ENCODE measurements around the gene ST3GAL4. TPM values are rescaled to one million over a fixed set of nuclear protein-coding genes. Genes with fewer than 3 reads are reported as not detected.
"Not testable (repeated sequence)": the region's sequence is repeated elsewhere in the genome, so short reads cannot be mapped to it uniquely, and the experiment has no call there.

The ST3GAL4 gene
- total RNA-seq, 1 donor from 2014 or later: 61.4 TPM

DNA sequence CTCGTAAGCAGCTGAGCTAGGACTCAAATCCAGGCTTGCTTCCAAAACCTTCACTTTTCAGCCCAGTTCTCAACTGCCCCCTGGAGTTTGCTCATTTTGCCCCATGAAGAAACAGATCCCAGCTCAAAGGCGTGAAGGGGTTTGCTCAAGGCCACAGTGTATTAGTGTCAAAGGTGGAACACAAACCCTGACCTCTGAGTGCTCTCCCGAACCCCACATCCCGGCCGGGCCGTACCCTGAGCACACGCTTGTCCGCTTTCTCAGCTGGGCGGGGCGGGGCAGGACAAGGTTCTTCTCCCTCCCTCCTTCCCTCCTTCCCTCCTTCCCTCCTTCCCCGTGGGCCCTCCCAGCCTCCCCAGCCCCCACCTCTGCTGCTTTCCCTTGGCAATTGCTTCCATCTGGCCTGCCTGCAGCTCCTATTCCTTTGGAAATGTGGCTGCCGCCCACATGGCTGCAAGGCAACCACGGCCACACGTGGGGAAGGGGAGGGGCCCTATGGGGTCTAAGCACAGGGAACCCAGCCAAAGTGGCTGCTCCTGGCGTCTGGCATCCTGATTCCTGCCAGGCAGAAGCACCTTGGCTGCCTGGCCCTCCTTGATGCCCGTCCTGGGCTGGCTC lies 4.1 kb downstream of the ST3GAL4 start:
- Histone ChIP-seq H3K9me3 (no peaks in the 10 kb centered on the region), H3K4me1 (peaks cover 16 to 33% of the 10 kb centered on the region in 2 donors), H3K4me3 (peak overlapping the region in 1 of 2 donors; percentile 13), H3K27ac (peak overlapping the region; percentile 10 to 18), H3K36me3 (no peaks in the 10 kb centered on the region), H3K27me3 (no peaks in the 10 kb centered on the region)
- no peak for DNase-seq (ENCODE audit: low spot score in 2 of 2)
- intact Hi-C loops (cut with DNase I): loop anchor here (5.0 to 10.0 kb wide), 3 partner anchors 92 to 245 kb away; partner anchors contain the start of genes FAM118B, FOXRED1, RPUSD4 and SRPRA
- TF ChIP-seq, protein P1, sequence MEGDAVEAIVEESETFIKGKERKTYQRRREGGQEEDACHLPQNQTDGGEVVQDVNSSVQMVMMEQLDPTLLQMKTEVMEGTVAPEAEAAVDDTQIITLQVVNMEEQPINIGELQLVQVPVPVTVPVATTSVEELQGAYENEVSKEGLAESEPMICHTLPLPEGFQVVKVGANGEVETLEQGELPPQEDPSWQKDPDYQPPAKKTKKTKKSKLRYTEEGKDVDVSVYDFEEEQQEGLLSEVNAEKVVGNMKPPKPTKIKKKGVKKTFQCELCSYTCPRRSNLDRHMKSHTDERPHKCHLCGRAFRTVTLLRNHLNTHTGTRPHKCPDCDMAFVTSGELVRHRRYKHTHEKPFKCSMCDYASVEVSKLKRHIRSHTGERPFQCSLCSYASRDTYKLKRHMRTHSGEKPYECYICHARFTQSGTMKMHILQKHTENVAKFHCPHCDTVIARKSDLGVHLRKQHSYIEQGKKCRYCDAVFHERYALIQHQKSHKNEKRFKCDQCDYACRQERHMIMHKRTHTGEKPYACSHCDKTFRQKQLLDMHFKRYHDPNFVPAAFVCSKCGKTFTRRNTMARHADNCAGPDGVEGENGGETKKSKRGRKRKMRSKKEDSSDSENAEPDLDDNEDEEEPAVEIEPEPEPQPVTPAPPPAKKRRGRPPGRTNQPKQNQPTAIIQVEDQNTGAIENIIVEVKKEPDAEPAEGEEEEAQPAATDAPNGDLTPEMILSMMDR (IDR thresholded peaks at IDR 0.05): peak in 1 of 3 experiments; percentile 7

DNA sequence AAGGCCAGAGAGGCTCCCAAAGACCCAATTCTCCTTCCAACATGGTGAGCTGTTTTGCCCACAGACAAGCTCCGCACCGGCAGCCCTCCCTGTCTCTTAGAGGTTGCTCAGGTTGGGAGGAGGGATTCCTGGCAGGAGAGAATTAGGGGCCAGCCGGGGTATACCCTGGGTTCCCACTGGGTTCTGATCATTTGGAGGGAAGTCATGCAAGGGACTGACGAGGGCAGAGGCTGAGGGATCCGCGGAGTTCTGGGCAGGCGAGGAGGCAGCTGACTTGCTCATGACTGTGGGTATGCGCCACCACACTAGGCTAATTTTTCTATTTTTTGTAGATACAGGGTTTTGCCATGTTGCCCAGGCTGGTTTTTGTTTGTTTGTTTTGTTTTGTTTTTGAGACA lies 4.6 kb downstream of the ST3GAL4 start:
- no peak for DNase-seq (ENCODE audit: low spot score in 2 of 2)
- TF ChIP-seq, protein P1 (IDR thresholded peaks at IDR 0.05): no peak

DNA sequence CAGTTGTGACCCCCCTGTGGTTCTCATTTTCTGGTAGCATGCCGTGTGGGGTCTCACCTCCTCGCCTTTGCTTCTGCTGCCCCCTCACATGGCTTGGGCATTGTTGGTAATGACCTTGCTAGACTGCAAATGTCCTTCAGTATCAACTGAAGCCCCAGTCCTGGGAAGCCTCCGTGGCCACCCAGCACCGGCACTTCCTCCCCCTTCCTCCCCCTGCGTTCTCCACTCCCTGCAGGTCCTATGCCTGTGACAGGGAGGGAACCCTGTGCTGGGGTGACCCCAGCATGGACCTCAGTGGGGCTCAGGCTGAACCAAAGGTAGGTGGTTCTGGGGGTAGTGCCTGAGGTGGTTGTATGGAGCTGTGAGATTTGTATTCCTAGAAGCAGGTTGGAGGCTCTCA lies 5.9 kb downstream of the ST3GAL4 start:
- Histone ChIP-seq H3K36me3 (no peaks in the 10 kb centered on the region), H3K4me3 (no peak overlapping the region), H3K27me3 (no peaks in the 10 kb centered on the region), H3K4me1 (peaks cover 9 to 25% of the 10 kb centered on the region in 2 donors), H3K27ac (no peak overlapping the region), H3K9me3 (no peaks in the 10 kb centered on the region)
- intact Hi-C loops (cut with DNase I): no loop called here
- TF ChIP-seq, protein P1 (IDR thresholded peaks at IDR 0.05): no peak
- no peak for DNase-seq (ENCODE audit: low spot score in 2 of 2)

More for the DNA sequence above, 4.6 kb downstream of the ST3GAL4 start:
- H3K4me3 ChIP-seq: peak overlapping the region in 1 of 2 donors; percentile 13
- no peaks in the 10 kb centered on the region for H3K36me3 ChIP-seq
- H3K9me3 ChIP-seq: no peaks in the 10 kb centered on the region
- H3K4me1 ChIP-seq: peaks cover 12 to 29% of the 10 kb centered on the region in 2 donors
- intact Hi-C loops (cut with DNase I): no loop called here
- H3K27me3 ChIP-seq: no peaks in the 10 kb centered on the region
- H3K27ac ChIP-seq: no peak overlapping the region

DNA sequence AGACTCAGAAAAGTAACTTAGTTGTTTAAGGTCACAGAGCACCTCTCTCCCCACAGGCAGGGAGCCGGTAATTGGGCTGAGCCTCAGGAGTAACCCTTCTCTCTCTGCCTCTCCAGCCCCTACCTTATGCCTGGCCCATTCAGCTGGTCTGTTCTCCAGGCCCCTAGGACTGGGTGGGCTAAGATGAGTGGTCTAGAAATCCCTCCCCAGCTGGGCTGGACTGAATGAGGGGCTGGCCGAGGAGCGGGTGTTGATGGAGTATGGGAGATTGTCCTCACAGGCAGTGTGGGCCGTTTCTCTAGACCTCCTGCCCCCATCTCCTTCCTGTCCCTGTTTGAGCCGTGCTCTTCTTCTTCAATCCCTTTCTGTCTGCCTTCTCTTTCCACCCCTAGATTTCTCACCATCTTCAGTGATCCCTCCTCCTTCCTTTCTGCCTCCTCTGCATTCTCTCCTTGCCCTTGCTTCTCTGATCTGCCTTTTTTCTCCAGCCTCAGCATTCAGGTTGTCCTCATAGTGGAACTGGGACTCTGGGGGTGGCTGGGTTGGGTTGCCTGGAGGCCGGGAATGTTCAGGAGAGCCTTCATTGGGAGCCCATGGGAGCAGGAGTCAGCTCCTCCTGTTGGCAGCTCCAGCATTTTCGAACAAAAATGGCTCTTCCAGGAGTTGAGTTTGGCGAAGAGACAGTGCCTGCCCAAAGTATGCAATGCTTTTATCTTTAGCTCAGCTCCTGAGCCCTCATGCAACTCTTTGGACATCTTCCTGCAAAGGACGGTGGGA lies 7.6 kb downstream of the ST3GAL4 start:
- no peak for DNase-seq (ENCODE audit: low spot score in 2 of 2)
- no peaks in the 10 kb centered on the region for H3K36me3 ChIP-seq
- H3K4me1 ChIP-seq: peaks cover 4 to 17% of the 10 kb centered on the region in 2 donors
- H3K4me3 ChIP-seq: no peak overlapping the region
- no peaks in the 10 kb centered on the region for H3K27me3 ChIP-seq
- intact Hi-C loops (cut with DNase I): no loop called here
- no peaks in the 10 kb centered on the region for H3K9me3 ChIP-seq
- TF ChIP-seq, protein P1 (IDR thresholded peaks at IDR 0.05): no peak
- no peak overlapping the region for H3K27ac ChIP-seq

DNA sequence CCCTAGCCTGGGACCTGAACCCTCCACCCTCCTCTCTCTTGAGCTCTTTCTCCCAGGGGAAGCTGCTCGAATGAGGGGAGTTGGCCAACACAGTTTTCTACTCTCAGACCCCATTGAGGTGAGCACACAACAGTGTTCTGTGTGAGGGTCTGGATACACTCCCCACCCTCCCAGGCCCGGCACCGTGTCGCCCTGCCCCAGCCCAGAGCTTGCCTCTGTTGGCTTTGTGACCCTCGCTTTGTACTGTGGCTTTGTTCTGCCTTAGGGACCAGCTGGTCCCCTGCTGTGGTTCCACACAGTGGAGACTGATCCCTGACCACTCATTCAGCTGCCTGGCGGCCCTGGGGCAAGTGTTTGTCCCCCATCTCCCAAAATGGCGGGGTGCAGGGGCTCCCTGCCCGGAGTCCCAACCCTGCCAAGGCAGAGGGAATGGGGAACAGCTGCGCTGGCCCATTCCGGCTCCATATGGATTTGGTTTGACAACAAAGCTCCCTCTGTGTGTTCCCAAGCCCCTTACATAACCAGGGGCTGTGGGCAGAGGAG lies 8.3 kb downstream of the ST3GAL4 start:
- Histone ChIP-seq H3K4me1 (peaks cover 4 to 15% of the 10 kb centered on the region in 2 donors), H3K27ac (no peak overlapping the region), H3K9me3 (no peaks in the 10 kb centered on the region), H3K27me3 (no peaks in the 10 kb centered on the region), H3K36me3 (no peaks in the 10 kb centered on the region), H3K4me3 (no peak overlapping the region)
- TF ChIP-seq, protein P1 (IDR thresholded peaks at IDR 0.05): no peak
- no peak for DNase-seq (ENCODE audit: low spot score in 2 of 2)
- intact Hi-C loops (cut with DNase I): no loop called here

DNA sequence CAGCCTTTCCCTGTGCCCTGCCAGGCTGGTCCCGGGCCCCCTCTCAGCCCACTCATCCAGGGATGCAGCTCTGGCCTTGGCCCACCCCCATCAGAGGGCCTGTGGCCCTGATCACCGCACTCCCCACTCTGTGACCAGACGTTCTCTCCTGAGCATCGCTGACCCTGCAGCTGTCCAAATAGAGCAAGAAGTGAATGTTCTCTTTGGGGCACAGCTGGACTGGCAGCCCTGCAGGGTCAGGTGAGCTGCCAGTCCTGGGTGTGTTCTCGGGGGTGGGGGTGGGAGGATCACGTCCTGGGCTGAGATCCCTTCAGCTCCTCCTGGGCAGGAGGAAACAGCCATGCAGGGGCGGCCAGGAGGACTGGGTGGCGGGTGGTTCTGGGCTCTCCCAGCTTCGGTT lies 9.2 kb downstream of the ST3GAL4 start:
- H3K4me1 ChIP-seq; H3K27me3 ChIP-seq; H3K4me3 ChIP-seq; H3K9me3 ChIP-seq; H3K36me3 ChIP-seq; H3K27ac ChIP-seq; intact Hi-C loops (cut with DNase I): not testable (repeated sequence)
- peak in 1 of 2 donors; percentile 28 for DNase-seq (ENCODE audit: low spot score in 2 of 2)

DNA sequence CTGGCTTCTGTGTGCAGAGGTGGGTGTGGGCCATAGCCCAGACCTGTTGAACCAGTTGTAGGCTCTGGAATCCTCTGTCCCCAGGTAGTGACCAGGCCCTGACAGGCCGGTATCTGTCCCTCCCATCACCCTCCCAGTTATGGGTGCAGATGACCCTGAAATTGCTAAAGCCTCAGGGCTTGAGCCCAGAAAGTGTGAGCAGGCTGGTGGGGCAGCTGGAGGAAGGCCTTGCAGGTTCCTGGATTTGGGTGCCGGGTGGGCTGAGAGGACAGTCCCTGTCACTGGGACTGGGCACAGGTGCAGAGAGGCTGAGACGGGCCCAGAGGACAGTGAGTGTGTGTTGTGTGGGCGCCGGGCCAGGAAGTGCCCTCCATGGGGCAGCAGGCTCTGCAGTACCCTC lies 10.0 kb downstream of the ST3GAL4 start:
- DNase-seq (ENCODE audit: low spot score in 2 of 2): peak in 1 of 2 donors; percentile 39
- H3K4me3 ChIP-seq; H3K27ac ChIP-seq; H3K4me1 ChIP-seq; H3K27me3 ChIP-seq; intact Hi-C loops (cut with DNase I); H3K9me3 ChIP-seq; H3K36me3 ChIP-seq: not testable (repeated sequence)

All from ascending aorta (tissue), 2 donors.